HG02678 (cell line): Measurements from ENCODE around the gene ANO1.

Experiments used
- ATAC-seq: cut with Tn5 transposase; IDR thresholded peaks from one replicate; pipeline ENCODE4 v1.9.1; 2021; ENCODE audit warnings: mild to moderate bottlenecking, moderate library complexity; ENCODE audit not compliant: unreplicated experiment

Gene ANO1

DNA sequence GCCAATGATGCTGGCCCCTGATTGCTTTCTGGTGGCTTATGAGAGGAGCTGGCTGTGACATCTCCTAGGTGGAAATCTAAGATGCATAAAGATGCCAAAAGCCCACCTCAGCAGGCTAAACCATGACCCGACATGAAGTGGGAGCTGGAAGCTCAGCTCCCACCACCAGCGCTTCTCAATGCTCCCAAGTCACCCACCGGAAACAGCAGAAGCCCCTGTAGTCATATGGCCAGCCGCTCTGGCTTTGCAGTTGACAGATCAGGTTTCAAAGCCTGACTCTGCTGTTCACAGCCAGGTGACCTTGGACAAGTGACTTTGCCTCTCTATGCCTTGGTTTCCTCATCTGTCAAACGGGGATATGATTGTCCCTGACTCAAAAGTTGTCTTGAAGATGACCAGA is 29.1 kb upstream of the ANO1 start:
- ATAC-seq, result no peak

DNA sequence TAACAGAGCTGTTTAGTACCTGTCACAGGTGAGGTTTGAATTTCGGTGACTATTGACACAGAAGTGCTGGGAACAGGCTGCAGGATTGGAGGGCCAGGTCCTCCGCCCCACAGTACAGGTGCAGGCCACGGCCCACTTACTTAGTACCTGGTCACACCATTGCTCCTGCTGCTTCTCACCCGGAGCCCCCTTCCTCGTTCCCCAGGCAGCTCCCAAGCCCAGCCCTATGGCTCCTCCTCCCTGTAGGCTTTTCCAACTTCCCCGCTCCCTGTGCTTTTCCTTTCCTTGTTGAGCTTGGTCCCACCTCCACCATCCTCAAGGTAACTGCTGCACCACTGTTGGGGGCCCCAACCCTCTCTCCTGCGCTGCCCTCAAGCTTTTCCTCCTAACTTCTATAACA is 27.9 kb upstream of the ANO1 start:
- ATAC-seq, result no peak

DNA sequence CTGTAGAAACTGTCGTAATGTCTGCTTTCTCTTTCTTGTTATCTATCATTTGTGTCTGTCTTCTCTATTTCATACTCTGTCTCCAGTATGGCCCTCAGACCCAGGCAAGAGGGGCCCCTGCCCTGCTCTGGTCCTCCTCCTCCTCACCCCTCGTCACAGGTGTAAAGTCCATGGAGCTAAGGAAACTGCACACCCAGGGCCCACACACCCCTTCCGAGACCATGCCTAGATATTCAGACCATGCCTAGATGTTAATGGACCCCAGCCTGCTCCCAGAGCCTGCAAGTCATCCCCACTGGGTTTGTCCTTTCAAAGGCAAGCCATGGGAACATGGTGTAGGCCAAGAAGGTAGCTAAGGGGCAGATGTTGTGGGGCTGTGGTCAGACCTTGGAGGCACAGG is 24.1 kb upstream of the ANO1 start:
- ATAC-seq, result no peak

DNA sequence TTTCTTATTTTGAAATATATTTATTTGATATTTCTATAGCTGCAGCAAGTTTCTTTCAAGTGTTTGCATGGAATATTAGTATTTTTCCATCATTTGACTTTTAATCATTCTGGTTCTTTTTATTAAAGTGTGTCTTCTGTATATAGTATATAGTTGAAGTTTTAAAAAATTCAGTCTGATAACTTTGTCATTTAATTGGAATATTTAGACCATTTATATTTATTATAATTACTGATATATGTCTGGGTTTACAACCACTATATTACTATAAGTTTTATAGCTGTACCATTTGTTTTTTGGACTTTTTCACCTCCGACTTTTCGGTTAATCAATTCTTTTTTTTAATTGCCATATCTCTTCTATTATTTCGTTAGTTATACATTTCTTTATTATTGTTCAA is 22.7 kb upstream of the ANO1 start:
- no peak for ATAC-seq

DNA sequence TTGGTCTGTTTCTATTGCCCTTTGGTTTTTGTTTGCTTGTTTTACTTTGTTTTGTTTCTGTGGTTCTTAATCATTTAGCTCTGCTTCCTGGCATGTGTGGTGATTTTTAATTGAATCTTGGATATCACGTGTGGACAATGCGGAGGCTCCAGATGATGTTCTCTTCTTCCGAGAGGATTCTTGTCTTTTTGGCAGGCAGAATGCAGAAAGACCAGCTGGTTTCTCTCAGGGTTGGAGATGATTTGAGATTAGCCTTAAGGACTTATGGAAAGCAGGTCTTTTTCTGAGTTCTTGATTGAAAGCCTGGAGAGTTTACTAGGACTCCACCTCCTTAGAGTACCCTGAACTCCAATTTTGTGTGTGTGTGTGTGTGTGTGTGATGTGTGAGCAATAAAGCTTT is 21.0 kb upstream of the ANO1 start:
- ATAC-seq, result no peak

DNA sequence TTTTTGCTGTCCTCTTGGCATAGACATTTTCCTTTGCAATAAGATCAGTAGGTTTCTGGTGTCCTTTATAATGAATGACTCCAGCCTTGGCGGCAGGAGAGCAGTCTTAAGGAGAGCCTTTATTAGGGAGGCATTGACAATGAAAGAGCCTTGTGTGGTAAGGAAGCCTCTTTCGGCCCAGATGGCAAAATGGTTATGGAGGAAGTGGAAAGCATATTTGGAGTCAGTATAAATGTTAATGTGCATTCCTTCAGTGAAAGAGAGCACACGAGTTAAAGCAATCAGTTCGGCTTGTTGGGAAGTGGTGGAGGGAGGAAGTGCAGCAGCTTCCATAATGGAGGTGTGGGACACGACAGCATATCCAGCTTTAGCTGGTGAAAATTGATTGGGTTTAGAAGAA is 18.1 kb upstream of the ANO1 start:
- ATAC-seq, result no peak

DNA sequence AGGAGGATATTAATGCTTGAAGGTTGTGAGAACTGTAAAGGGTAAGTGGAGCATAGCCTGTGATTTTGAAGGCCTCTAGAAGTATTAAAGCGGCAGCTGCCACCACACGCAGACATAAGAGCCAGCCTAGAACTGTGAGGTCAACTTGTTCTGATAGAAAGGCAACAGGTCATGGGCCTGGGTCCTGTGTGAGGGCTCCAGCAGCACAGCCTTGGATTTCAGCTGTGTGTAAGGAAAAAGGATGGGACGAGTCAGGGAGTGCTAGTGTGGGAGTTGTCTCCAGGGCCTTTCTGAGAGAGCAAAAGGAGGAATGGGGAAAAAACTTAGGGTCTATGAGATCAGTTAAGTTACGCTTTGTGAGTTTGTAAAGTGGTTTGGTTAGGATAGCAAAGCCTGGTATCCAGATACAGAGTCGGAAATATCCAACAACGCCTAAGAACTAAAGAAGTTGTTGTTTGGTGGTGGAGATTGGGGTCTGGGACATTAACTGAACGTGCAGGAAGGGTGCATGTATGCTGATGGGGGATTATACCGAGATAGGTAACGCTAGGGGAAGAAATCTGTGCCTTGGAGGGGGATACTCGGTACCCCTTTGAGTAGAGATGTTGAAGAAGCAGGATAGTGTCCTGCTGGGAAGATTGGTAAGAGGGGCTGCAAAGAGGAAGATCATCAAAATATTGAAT is 17.4 kb upstream of the ANO1 start:
- ATAC-seq, result no peak

DNA sequence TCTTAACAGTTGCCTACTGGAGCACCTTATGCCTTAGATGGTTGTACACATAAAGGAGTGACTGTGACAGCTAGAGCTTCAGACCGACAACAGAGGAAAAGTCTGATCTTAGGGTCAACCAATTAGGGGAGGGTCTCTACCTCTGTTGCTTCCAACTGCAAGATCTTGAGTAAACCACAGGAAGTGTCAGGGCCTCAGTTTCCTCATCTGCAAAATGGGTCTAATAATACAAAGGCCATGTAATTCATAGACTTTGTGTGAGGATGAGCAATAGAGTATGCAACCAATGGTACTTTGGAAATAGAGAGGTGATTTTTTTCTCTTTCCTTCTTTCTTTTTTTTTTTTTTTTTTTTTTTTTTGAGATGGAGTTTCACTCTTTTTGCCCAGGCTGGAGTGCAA is 16.4 kb upstream of the ANO1 start:
- no peak for ATAC-seq

DNA sequence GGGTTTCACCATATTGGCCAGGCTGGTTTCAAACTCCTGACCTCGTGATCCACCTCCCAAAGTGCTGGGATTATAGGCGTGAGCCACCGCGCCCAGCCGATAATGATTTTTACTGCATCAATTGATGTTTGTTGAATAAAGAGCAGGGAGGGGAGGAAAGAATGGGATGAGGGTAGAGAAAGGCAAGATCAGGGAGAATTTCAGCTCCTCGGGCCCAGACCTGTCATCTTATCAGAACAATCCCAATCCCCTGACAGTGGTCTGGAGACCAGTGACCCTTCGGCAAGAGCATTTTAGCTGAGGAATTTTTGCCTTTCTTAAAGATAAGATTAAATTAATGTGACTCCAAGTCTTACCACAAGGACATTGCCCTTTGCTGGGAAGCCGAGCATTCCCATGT is 15.0 kb upstream of the ANO1 start:
- no peak for ATAC-seq

DNA sequence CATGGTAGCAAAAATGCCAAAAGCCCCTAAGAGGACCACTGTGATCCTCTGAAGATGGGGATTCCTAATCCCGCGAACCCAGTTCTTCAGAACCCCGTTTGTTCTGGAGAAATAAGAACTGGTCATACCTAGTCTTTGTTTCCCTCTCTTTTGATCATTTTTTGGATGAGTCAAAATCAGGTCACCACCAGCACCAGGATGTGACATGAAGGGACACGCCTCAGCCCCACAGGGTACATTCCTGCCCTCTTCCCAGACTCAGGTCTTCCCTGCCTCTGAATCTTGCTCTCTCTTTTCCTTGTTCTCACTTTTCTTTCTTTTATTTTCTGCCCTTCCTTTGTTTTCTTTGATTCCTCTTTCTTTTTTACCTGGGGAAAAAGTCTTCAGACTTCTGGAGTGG is 14.6 kb upstream of the ANO1 start:
- no peak for ATAC-seq

DNA sequence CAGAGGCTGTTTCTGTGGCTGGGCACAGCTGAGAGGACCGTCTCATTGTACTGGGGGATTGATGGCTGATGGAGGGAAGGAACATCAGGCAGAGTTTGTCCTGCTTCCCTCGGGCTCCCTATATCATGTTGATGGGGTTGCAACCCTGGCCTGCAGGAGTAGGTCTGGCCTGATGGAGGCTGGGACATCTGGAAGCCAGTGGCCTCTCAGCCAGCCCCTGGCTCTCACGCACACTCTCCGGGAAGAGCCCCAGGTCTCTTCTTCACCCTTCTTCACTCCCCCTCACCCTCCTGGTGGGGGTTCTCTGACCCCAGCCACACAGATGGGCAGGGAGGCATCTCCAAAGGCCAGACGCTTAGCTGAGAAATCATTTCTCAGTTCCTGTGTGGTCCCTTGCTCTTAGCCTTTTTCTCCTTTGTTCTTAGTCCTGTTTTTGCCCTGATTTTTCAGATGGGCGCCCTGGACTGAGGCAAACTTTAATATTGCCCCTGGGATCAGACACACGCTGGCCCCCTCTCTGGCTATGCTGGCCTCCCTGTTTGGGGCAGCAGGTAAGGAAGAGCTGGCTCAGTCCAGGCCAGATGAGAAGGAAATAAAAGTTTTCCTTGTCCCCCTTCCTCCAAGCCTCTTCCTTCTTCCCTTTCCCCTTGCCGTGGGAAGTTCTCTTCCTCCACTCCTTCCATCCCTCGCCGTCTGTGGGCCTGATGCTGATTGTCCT is 13.9 kb upstream of the ANO1 start:
- no peak for ATAC-seq

DNA sequence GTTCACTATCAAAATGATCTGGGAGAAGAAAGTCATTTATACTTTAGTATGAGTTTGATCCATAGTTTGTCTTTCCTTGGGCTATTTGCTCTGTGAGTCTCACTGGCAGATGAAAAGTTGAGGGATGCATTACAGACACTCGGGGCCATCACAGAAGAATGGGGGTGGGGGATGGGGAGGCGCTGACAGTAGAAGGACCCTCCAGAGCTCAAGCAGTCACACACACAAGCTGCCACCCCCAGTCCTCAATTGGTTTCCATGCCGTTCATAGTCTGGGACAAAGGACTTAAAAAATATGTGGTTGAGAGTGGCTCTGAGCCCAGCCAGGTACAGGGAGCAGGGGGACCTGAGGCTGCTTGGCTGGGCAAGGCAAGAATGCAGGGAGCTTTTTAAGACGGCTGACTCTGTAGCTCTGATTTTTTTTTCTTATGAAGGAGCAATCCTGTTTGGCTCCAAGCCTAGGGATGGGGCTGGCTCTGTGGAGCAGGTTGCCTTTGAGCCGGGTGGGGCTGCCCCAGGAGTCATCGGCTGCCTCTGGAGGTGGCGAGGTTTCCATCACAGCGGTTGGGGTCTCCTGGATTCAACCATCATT is 13.3 kb upstream of the ANO1 start:
- no peak for ATAC-seq

DNA sequence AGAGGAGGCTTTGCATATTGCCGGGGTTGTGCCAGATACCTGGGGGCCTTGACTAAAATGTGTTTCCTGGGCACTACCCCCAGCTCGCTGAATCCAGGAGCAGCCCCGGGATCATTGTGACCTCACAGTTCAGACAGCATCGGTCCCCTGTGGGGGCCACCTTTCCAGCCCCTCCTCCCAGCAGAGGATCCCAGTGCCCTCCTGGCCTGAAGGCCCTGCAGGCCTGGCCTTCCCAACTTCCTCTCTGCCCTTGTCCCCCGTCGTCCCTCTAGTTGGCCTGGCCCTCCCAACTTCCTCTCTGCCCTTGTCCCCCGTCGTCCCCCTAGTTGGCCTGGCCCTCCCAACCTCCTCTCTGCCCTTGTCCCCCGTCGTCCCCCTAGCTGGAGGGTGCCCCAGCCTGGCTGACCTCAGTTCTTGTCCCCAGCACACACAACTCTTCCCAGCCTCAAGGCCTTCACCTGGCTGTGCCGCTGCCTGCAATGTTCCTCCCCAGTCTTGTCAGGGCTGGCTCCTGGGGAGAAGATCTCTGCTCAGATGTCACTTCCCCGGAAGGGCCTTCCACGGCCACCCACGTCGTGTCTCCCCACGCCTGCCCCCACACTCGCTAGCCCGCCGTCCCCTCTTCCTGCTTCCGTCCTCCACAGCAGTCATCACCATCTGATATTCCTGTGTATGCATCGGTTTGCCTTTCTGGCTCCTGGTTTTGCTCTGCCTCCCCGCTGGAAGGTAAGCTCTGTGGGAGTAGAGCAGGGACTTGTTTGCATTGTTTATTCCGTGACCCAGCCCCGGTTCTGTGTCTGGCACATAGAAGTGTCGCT is 12.6 kb upstream of the ANO1 start:
- ATAC-seq, result no peak

DNA sequence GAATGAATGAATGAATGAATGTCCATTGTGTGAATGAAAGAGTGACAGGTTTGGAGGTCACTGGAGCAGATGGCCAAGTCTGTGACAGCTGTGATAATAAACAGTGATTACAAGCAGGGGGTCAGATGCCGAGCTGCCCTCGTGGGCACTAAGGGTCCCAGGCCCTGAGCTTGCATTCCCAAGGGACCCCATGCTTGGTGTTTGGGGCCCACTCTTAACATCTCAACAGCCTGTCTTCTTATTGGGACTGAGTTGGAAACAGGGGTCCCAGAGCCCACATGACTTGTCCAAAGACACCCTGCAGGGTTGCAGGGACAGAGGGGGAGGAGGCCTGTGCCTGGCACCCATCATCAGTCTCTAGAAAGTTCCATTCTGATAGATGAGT is 12.0 kb upstream of the ANO1 start:
- ATAC-seq, result no peak

DNA sequence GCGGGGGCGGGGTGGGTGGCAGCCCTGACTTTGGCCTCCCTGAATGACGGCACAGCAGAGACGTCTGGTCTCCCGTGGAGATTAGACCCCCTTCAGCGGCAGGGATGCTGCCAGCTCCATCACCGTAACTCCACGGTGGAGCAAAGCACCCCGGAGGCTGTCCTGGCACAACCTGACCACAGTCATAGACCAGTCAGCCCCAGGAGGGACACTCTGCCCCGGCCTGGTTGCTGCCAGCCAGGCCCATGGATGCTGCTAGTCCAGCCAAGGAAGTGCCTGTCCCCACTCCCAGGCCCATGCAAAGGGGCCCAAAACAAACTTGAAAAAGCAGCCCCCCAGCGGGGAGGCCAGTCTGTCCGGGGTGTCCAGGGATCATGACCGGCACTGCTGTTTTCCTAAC is 11.5 kb upstream of the ANO1 start:
- no peak for ATAC-seq

DNA sequence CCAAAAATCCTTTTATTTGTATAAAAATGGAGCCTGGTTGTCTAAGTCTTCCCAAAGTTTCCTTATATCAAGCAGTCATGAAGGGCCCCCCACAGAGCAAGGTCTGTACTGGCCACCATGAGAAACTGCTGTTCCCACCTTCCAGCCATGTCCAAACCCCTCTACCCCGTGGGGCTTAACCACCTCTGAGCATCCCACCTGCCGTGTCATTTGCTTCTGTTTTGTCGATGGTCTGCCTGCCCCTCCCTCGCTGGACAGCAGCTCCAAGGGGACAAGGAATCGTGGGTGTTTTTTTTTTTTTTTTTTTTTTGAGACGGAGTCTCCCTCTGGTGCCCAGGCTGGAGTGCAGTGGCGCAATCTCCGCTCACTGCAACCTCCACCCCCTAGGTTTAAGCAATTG is 11.1 kb upstream of the ANO1 start:
- no peak for ATAC-seq

DNA sequence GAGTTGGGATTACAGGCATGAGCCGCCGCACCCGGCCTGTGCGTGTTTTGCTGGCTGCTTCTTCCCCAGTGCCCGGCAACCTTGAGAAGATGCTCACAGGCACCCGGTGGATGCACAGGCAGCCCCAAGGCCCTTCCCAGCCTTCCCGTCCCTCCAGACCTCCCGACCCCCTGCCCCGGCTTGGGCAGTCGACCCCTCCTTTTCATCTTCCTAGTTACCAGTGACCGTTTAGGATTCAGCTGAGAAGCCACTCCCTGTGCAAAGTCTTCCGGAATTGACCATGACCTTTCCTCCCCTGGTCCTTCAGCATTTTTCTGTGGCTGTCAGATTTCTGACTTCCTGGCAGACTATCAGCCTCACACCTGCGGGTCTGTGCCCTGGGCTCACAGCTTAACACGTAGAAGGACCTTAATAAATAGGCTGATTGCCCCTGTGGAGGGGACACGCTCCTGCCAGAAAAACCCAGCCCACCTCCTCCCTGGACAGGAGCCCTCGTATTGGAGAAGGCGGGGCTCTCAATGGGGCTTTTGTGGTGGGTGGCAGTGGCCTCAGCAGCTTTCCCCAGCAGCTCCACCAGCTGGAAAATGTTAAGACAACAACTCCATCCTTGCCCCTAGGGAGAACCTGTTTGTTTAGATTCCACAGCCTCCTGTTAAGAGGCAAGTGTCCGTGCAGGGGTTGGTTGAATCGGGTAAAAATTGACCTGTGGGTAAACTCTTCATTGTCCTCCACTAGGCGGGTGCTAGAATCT is 10.4 kb upstream of the ANO1 start:
- ATAC-seq, result no peak

DNA sequence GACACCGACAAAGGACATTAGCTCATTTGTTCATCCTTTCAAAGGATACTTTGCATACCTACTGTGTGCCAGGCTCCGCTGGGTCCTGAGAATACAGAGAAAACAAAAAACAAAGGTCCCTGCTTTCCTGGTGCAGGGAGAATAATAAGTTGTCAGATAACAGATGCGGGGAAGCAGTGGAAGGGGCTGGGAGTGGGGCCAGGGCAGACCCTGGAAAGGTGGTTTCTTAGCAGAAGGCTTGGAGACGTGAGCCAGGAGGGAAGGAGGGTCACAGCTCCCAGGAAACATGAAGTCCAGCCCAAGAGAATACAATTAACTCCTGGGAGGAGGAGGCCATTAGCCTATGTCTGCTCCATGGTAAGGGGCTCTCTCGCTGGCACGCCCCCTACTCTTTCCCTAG is 9.8 kb upstream of the ANO1 start:
- ATAC-seq, result no peak

DNA sequence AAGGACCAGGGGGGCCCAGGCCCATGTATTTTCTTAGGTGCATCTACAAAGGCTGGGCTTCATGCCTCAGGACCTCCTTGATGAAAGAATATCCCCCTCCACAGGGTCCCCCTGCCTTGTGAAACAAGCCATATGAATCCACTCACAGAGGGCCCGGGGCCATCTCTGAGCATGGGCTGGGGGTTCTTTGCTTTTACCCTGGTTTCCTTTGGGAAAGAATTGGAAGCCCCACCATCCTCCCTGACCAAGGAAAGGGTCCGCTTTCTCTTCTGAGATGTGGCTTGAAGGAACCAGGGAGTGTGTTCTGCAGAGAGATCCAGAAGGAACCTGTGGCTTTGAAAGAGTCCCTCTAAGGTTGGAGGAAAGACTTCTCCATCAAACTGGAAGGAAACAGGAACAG is 9.2 kb upstream of the ANO1 start:
- ATAC-seq, result no peak

DNA sequence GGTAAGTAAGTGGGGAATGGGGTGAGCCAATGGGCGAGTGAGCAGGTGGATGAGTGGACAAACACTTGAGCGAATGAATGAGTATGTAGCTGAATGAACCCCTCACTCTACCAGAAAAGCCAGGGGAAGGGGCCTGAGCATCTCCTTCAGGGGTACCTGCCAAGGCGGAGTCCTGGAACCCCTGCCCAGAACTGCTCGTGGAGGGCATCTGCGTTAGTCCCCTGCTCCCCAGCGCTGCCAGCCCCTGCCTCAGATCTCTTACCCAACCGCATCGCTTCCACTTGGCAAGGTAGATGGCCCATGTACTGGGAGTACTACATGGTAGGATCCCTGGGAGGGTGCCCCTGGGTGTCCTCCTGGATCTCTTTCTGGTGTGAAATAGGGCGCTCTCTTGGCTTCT is 7.4 kb upstream of the ANO1 start:
- no peak for ATAC-seq

DNA sequence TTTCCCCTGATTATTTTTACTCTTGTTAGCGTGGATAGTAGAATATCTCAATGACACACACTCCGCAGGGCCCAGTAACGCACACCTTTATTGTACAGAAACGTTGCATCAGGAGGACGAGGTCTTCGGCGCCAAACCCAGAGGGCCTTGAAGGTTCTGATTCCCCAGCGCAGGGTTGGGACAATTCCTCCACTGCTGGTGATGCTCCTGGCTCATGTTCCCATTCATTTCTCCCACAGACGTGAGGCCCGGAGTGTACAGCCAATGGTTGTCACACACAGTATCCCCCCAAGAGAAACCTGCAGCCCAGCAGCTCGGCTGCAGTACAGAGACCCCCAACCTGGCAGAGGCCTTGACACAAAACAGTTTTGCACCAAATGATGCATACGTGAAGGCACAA is 6.1 kb upstream of the ANO1 start:
- no peak for ATAC-seq
